Endothelial cell of umbilical vein (primary cell): Measurements from ENCODE around the gene GDI2. TPM values are rescaled to one million over a fixed set of nuclear protein-coding genes. Genes with fewer than 3 reads are reported as not detected.

Experiments
- BruUV-seq: library from RNA; stranded (reverse); fragments of 400-500 nt; replicated peaks from 2 replicates; lab custom pipeline; 2021; lab: Mats Ljungman, UMichigan
- CTCF ChIA-PET: fragments of 300-600, 350-600 bp; sonication (Branson Sonifier 250); formaldehyde crosslinking; loops from one replicate; lab custom pipeline; 2021; ENCODE audit warnings: antibody characterized with exemption, inconsistent platforms; lab: Charles Lee
- POLR2A ChIA-PET: fragments of 300-600, 350-600 bp; sonication (Branson Sonifier 250); formaldehyde crosslinking; loops from one replicate; lab custom pipeline; 2021; ENCODE audit warnings: antibody characterized with exemption, inconsistent platforms; lab: Charles Lee
- DNase-seq: peaks from one replicate; pipeline ENCODE4 v3.0.0-alpha.2; 2011; ENCODE audit warnings: low read depth, low spot score
- FAIRE-seq: peaks from 2 replicates; lab custom pipeline; 2011; peaks lifted over from hg19 to GRCh38; lab: Jason Lieb, UNC
- H2AFZ ChIP-seq: 2 replicates; pipeline ENCODE4 v1.6.0; 2012; ENCODE audit warnings: low read depth, low read length, control low read depth, inconsistent platforms
- H3K27ac ChIP-seq: 2 replicates; pipeline ENCODE4 v1.5.1; 2011; ENCODE audit warnings: low read depth, mild to moderate bottlenecking, control low read depth, low read length, moderate library complexity; ENCODE audit not compliant: insufficient read depth
- H3K27me3 ChIP-seq, 2 experiments: 2 replicates each; pipeline versions ENCODE4 v1.6.0 to v1.6.1; 2011; ENCODE audit warnings: low read length in 2 of 2, mixed read lengths in 1 of 2; ENCODE audit not compliant: control insufficient read depth in 2 of 2, insufficient read depth in 2 of 2
- H3K36me3 ChIP-seq, 2 experiments: 2 replicates in 1 of 2; 3 replicates in 1 of 2; pipeline ENCODE4 v1.5.1; 2011; ENCODE audit warnings: low read length in 2 of 2, mild to moderate bottlenecking in 1 of 2, moderate library complexity in 1 of 2; ENCODE audit not compliant: control insufficient read depth in 2 of 2, insufficient read depth in 2 of 2; ENCODE audit errors: extremely low read depth in 1 of 2
- H3K4me1 ChIP-seq: 3 replicates; pipeline ENCODE4 v1.5.1; 2011; ENCODE audit warnings: mild to moderate bottlenecking, low read length; ENCODE audit not compliant: control insufficient read depth, insufficient read depth; ENCODE audit errors: extremely low read depth
- H3K4me2 ChIP-seq: 2 replicates; pipeline ENCODE4 v1.6.1; 2011; ENCODE audit warnings: low read length, control low read depth, mixed read lengths; ENCODE audit not compliant: insufficient read depth
- H3K4me3 ChIP-seq, 3 experiments: fragments of 200-600 bp in 1 of 3; sonication (generic), shearing (Covaris generic) in 1 of 3; replicated peaks in 1 of 3; 2 replicates each; pipeline ENCODE4 v1.5.1; 2011 to 2016; ENCODE audit warnings: control low read depth in 3 of 3, low read length in 3 of 3, mild to moderate bottlenecking in 2 of 3, inconsistent platforms in 1 of 3, low read depth in 1 of 3, moderate library complexity in 1 of 3; ENCODE audit not compliant: insufficient read depth in 1 of 3
- H3K79me2 ChIP-seq: 2 replicates; pipeline ENCODE4 v1.6.0; 2012; ENCODE audit warnings: low read length, inconsistent platforms; ENCODE audit not compliant: control insufficient read depth, insufficient read depth
- H3K9ac ChIP-seq: replicated peaks from 2 replicates; pipeline ENCODE3; 2011; ENCODE audit warnings: low read length, control low read depth; ENCODE audit not compliant: insufficient read depth; ENCODE audit errors: extremely low read depth
- H3K9me1 ChIP-seq: replicated peaks from 3 replicates; pipeline ENCODE4 v1.6.0; 2011; ENCODE audit warnings: mild to moderate bottlenecking, low read length; ENCODE audit not compliant: control insufficient read depth, insufficient read depth; ENCODE audit errors: extremely low read depth
- H3K9me3 ChIP-seq: replicated peaks from 2 replicates; pipeline ENCODE4 v1.5.1; 2012; ENCODE audit warnings: low read length, inconsistent platforms; ENCODE audit not compliant: control insufficient read depth, insufficient read depth
- H4K20me1 ChIP-seq: replicated peaks from 2 replicates; pipeline ENCODE3; 2011; ENCODE audit warnings: mild to moderate bottlenecking, low read length; ENCODE audit not compliant: control insufficient read depth, insufficient read depth; ENCODE audit errors: extremely low read depth
- EZH2 ChIP-seq: IDR thresholded peaks from 2 replicates; pipeline ENCODE4 v1.6.1; 2012; ENCODE audit warnings: borderline replicate concordance, low read depth, mild to moderate bottlenecking, moderate library complexity, low read length, inconsistent platforms; ENCODE audit not compliant: severe bottlenecking
- FOS ChIP-seq: IDR thresholded peaks from 2 replicates; pipeline ENCODE4 v1.6.1; 2011; ENCODE audit warnings: mild to moderate bottlenecking, low read length, moderate library complexity, borderline replicate concordance; ENCODE audit not compliant: insufficient read depth
- GATA2 ChIP-seq: IDR thresholded peaks from 2 replicates; pipeline ENCODE4 v1.7.0; 2011; ENCODE audit warnings: low read depth, mild to moderate bottlenecking, moderate library complexity, mixed read lengths, low read length; ENCODE audit not compliant: insufficient read length, insufficient read depth
- JUN ChIP-seq: IDR thresholded peaks from 2 replicates; pipeline ENCODE4 v1.6.1; 2011; ENCODE audit warnings: borderline replicate concordance, low read depth; ENCODE audit not compliant: insufficient read length, insufficient read depth
- MYC ChIP-seq: IDR thresholded peaks from one replicate; pipeline ENCODE4 v1.6.1; 2011; ENCODE audit warnings: mild to moderate bottlenecking, low read depth, low read length
- POLR2A ChIP-seq: IDR thresholded peaks from 2 replicates; pipeline ENCODE4 v1.6.1; 2012; ENCODE audit warnings: low read depth, mild to moderate bottlenecking, control low read depth, low read length
- POLR2AphosphoS5 ChIP-seq: IDR thresholded peaks from 2 replicates; pipeline ENCODE4 v1.6.1; 2012; ENCODE audit warnings: low read depth, mild to moderate bottlenecking, control low read depth, low read length, moderate library complexity; ENCODE audit not compliant: insufficient read depth
- dilution Hi-C: fragments of 300-500 bp; cut with MboI; formaldehyde crosslinking; loops from one replicate; pipeline ENCODE4 v1.15.0; 2019; ENCODE audit warnings: low sequenced_read_pairs; ENCODE audit not compliant: extremely low pct_ligation_motif_present
- intact Hi-C: fragments of 100-400 bp; cut with micrococcal nuclease; formaldehyde crosslinking; loops from one replicate; pipeline ENCODE4 v1.10.0; 2022
- polyA plus RNA-seq, 4 experiments: library from polyadenylated mRNA; depleted of rRNA in 3 of 4; stranded (reverse) in 3 of 4; unstranded in 1 of 4; fragments of >200 nt; gene quantifications; 2 replicates each; pipeline versions ENCODE4 v1.2.1 to v1.2.3, GENCODE V29; 2011 to 2012; ENCODE audit warnings: missing spikeins in 1 of 4
- total RNA-seq: library from RNA; stranded (reverse); gene quantifications from 2 replicates; pipeline ENCODE4 v1.2.3, GENCODE V29; 2021
- TF ChIP-seq, protein P1 (sequence below): IDR thresholded peaks from 2 replicates; pipeline ENCODE4 v1.6.1; 2011; ENCODE audit not compliant: insufficient read depth, insufficient read length
- TF ChIP-seq, protein P2 (sequence below), 2 donors: IDR thresholded peaks; 1 replicate in 1 of 2; 2 replicates in 1 of 2; pipeline ENCODE4 v1.5.1; 2011; ENCODE audit warnings: low read length in 2 of 2, mild to moderate bottlenecking in 2 of 2, moderate library complexity in 2 of 2, control low read depth in 1 of 2, inconsistent platforms in 1 of 2, low read depth in 1 of 2; ENCODE audit not compliant: insufficient read depth in 1 of 2; ENCODE audit errors: extremely low read depth in 1 of 2

GDI2 gene
- total and polyA plus RNA-seq, 2 donors (not counting 3 experiments of a cell fraction or from before 2014, with no cell fraction given): 154 to 307 TPM

- no TSS peak for BruUV-seq
- no peak for FAIRE-seq
- no peak for DNase-seq
- CTCF ChIA-PET: interaction anchor here (0.6 to 1.3 kb wide), 2 partner anchors 18 to 47 kb away, joined by 3 read pairs; no protein-coding TSS in a partner anchor
- no peak overlapping the region for H3K4me2 ChIP-seq
- H3K4me3 ChIP-seq: no peak overlapping the region
- dilution Hi-C loops: no loop called here
- H3K27me3 ChIP-seq: no peaks in the 10 kb centered on the region
- POLR2A ChIA-PET: no interaction called here
- H3K79me2 ChIP-seq: peaks cover 2% of the 10 kb centered on the region
- H3K36me3 ChIP-seq: peaks cover 13 to 16% of the 10 kb centered on the region in 2 experiments
- intact Hi-C loops: no loop called here
- no peaks in the 10 kb centered on the region for H3K9me1 ChIP-seq
- no peak overlapping the region for H3K9ac ChIP-seq
- H4K20me1 ChIP-seq: no peaks in the 10 kb centered on the region
- no peak for TF ChIP-seq MYC
- no peak for TF ChIP-seq FOS
- TF ChIP-seq EZH2: no peak
- no peak for TF ChIP-seq POLR2A
- TF ChIP-seq POLR2AphosphoS5: no peak
- TF ChIP-seq, protein P1, sequence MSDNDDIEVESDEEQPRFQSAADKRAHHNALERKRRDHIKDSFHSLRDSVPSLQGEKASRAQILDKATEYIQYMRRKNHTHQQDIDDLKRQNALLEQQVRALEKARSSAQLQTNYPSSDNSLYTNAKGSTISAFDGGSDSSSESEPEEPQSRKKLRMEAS: no peak
- no peak for TF ChIP-seq JUN
- no peak for TF ChIP-seq GATA2
- TF ChIP-seq, protein P2, sequence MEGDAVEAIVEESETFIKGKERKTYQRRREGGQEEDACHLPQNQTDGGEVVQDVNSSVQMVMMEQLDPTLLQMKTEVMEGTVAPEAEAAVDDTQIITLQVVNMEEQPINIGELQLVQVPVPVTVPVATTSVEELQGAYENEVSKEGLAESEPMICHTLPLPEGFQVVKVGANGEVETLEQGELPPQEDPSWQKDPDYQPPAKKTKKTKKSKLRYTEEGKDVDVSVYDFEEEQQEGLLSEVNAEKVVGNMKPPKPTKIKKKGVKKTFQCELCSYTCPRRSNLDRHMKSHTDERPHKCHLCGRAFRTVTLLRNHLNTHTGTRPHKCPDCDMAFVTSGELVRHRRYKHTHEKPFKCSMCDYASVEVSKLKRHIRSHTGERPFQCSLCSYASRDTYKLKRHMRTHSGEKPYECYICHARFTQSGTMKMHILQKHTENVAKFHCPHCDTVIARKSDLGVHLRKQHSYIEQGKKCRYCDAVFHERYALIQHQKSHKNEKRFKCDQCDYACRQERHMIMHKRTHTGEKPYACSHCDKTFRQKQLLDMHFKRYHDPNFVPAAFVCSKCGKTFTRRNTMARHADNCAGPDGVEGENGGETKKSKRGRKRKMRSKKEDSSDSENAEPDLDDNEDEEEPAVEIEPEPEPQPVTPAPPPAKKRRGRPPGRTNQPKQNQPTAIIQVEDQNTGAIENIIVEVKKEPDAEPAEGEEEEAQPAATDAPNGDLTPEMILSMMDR (IDR thresholded peaks at IDR 0.05; ENCODE audit: extremely low read depth in 1 of 2, insufficient read depth in 1 of 2, low read depth in 1 of 2, low read length in 2 of 2): no peak
- no peaks in the 10 kb centered on the region for H3K4me1 ChIP-seq
- no peak overlapping the region for H2AFZ ChIP-seq
- no peaks in the 10 kb centered on the region for H3K9me3 ChIP-seq
- H3K27ac ChIP-seq: no peak overlapping the region
These were observed 78.1 kb downstream of the GDI2 start for GRCh38 chr10:5735119-5735518.
